Stimulated activated CD4-positive, alpha-beta T cell treated with anti-CD3 and anti-CD28 coated beads, Interleukin-12 subunit alpha, Interleukin-12 subunit beta, amount 100 ng/mL, for 24 hours (primary cell): ENCODE measurements around the gene PRDM16.

Experiments used
- DNase-seq, 2 experiments: peaks; one replicate each; pipeline ENCODE4 v3.0.0-alpha.2; 2020; ENCODE audit warnings: low read depth in 2 of 2

The PRDM16 gene

DNA sequence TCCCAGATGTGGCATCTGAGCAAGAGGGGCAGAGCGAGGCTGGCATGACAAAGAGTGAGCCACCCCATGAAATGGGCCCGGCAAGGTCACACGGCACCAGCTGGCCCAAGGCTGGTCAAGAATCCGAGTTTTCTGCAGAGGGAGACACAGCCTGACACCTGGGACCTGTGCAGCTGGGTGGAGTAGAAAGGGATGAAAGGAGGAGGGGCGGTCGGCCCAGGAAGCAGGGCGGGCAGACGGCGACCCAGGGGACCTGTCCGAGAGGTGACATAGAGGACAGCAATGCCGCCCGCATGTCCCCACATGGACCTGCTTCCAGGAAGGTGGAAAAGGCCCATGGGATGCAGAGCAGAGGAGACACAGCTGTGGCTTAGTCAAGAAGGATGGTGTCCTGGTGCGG, 137.7 kb downstream of the PRDM16 start:
- no peak for DNase-seq

DNA sequence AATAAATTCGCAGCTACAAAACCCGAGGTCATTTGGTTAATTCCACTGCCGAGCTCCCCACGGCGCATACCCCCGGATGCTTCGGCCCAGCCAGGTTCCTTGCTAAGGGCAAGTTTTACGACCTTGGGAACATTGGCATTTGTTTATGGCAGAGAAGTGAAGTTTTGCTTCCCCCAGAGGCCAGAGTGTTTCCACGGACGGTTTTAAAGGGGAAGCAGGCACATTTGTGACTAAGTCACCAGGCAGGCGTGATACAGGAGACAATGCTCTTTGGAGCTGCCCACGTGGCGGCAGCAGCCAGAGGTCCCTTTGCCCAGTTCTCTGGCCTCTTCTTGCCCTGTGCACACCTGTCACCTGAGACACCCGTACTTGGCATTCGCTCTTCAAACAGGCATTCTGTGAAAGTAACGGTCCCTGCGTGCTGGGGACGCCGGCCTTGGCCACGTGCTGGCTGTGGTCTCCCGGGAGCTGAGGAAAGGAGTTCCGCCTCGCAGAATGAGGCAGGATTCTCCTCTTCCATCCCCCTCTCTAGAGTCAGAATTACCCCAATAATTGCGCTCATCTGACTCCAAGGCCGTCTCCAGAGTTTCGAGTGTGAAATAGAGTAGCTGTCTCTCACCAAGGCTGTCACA, 138.3 kb downstream of the PRDM16 start:
- DNase-seq = no peak

DNA sequence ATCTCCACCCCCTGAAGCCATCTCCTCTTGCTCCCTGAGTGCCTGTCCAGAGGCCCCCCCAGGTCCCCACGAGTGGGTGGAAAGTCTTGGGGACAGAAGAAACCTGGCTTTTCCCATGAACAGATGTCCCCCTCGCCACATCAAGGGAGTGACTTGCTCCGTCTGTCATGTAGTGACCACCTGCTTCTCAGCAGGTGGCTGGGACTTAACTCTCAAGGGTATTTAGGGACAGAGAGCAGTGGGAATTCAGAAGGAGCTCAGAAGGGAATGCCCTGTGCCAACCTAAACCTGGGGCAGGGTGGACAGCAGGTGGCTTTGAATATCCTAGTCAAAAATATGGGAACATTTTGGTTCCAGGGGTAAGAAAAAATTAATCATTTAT, 139.8 kb downstream of the PRDM16 start:
- no peak for DNase-seq

DNA sequence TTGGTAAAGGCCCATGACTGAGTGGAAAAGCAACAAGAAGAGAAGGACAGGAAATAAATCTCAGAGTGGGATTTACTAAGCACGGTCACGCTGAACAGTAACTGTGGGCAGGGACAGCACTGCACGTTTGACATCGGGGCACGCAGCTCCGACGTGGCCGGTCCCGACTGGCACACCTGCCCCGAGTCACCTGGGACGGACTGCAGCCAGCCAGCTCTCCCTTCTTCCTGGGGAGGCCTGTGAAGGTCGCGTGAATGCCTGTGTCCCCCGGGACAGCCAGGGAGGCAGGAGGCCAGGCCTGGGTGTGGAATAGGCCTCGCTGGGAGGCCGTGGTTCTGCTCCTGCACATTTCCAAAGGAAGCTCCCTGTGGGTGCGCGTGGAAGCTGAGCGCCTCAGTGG, 140.2 kb downstream of the PRDM16 start:
- no peak for DNase-seq

DNA sequence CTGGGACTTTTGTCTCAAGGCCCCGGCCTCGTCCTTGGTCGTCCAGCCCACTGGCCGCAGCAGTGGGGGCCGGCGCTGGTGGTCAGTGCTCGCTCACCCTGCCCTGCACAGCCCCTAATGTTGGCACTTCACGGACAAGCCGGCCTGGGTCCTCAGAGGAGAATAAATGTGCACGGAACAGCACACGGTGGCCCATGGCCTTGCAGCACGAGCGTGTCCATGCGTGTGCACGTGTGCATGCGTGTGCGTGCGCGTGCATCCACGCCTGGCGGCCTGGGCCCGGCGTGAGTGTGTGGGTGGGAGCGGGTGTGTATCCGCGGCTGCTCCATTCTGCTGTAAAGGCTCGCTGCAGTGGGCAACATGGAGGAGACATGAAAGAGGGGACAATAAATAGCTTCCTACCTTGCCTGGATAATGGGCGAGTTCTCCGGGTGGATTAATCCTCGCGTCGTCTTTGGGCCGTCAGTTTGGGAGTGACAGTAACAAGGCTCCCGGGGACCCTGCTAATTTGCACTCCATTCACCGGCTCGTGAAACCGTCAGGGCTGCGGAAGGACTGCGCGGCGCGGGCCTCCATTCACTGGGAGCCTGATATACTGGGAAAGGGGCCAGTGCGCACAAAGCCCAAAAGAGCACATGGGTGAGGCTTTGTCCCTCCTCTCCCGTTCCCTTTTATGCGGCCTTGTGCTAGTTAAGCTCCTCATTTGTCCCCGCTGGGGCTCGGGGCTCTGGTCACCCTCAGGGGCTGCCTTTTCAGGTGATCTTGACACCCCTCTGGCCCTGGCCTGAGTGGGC, 142.8 kb downstream of the PRDM16 start:
- DNase-seq = no peak

DNA sequence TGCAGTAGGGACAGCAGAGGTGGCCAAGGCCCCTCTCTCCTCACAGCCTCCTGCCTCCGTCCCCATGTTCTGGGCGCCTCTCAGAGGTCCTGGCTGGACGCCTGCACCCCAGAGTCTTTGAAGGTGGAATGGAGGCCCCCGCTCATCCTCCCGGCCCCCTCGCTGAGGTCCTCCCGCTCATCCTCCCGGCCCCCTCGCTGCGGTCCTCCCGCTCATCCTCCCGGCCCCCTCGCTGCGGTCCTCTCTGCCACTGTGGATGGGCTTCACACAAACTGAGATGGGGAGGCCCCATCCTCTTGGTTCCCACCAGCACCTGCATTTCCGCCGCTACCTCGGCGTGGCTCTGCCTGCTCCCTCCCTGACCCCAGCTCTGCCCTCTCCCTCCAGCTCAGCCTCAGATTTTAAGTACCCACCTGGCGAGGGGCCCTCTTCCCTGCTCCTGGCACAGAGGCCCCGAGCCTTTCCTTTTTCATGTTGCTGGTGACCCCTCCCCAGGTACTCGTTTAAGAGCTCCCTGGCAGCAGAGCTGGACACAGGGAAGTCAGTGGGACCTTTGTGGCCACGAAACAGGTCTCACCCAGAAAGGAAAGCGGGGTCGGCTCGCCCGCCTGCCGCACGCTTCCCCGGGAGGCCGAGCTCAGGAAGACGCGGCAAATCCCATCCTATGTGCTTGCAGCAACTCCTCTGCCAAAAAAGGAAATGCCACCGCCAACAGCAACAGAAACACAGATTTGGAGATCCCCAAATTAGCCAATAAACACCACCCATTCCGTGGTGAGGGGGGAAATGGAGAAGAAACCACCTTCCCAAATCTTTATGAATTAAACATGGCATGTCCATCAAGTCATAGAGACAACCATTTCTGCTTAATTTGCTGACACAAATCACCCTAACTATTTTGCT, 143.7 kb downstream of the PRDM16 start:
- DNase-seq = no peak

DNA sequence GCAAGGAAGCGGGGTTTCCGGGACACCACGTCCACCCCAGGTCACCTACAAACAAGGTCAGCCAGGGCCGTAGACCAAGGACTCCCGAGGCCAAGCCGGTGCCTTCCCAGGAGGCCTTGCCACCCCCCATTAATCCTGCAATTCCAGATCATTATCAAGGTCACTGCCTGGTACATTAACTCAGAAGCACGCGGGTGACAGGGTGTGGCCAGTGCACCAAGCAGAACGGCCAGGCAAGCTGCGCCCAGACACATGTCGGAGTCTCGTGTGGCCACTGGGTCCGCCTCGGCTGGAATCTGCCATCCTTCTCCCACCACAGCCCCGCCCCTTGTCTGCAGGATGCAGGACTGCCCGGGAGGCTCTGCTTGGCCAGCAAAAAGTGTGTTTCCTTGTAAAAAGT, 144.7 kb downstream of the PRDM16 start:
- DNase-seq = no peak

DNA sequence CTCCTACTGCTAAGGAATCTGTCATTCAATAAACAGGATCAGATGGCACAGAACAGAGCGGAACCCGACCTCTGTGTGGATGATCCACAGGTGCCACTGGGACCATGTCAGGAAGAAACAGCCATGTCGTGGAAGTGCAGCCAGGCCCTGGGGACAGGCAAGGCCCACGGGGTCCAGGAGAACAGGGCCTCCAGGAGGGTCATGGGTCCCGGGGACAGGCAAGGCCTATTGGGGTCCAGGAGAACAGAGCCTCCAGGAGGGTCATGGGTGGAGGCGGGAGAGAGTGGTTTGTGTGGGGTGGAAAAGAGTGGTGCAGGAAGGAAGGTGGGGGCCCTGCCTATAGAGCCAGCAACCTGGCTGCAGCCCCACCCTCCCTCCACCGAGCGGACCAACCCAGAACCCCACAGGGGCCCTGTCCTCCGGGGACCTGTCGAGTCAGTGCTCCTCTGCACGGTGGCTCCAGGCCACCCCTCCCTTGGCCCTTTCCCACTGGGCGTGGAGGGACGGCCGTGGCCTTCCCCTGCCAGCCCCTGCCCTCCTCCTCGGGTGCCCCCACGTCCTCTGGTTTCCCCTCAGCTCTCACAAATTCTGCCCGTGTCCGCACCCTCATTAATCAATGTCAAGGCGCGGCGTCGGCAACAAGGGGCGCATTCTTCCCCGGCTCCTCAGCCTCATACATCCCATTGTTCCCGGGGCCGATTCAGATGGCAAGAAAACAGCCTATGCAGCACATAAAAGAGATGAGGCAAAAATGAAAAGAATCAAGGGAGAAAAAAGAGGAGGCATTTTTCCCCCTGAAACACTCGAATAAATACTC, 146.4 kb downstream of the PRDM16 start:
- no peak for DNase-seq

DNA sequence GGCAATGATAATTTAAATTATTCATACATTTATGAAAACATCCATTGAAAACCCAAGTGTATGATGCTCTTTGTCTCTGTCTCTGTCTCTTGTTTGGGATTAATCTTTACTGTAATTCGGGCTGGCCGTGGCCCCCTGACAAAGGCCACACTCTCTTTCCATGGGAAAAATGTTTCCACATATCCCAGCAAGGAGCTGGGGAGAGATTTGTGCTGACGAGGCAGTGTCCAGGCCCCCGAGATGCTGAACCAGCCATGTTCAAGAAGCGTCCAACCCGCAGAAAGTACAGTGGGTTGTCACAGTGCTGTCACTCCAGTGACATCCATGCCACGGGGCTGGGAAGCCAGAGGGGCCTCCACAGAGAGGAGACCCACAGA, 147.0 kb downstream of the PRDM16 start:
- DNase-seq = no peak

DNA sequence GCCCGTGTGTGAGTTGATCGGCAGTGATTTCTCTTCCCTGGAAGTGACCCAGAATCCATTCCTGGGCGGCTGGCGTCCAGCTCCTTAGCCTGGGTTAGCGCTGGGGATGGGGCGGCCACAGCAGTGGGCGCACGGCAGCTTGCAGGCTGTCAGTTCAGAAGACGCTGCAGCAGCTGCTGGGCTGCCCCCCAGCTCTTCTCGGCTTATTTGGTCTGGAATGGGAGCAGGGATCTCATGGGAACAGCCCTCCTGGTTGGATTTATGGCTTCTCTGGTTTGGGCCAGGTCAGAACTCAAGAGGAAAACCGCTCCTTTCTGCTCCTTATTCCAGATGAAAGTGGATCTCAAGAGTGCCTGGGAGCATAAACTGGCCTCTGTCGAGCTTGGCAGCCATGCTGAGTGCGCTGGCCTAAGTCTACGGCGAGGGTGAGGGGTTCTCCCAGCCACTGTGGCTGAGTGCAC, 148.2 kb downstream of the PRDM16 start:
- DNase-seq = no peak

DNA sequence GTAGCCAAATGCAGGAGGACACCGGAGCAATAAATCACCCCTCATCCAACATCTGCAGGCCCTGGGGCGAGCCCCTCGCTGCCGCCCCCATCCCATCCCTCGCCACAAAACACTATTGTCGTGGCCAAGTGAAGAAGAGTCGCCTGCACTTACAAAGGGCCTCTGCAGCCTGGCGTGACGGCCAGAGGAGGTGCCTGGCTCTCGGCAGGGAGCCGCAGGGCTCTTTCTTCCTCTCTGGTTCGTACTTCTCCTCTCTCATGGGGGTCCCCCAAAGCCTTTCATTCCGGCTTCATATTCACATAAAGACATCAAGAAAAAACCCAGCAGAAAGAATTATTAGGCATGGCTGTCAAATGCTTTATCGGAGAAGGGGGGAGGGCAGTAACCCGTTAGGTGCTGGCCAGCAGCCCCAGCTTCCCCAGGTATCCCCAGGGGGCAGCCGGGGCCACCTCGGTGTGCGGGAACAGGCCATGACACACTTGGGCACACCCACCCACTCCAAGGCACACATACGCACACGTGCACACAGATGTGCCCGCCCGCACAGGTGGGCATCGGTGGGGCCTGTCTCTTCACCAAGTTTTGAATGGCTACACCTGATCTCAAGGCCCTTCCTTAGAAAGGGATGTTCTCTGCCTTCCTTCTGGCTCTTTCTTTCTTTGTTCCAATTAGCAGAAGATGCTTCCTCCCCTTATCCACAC, 149.1 kb downstream of the PRDM16 start:
- no peak for DNase-seq

DNA sequence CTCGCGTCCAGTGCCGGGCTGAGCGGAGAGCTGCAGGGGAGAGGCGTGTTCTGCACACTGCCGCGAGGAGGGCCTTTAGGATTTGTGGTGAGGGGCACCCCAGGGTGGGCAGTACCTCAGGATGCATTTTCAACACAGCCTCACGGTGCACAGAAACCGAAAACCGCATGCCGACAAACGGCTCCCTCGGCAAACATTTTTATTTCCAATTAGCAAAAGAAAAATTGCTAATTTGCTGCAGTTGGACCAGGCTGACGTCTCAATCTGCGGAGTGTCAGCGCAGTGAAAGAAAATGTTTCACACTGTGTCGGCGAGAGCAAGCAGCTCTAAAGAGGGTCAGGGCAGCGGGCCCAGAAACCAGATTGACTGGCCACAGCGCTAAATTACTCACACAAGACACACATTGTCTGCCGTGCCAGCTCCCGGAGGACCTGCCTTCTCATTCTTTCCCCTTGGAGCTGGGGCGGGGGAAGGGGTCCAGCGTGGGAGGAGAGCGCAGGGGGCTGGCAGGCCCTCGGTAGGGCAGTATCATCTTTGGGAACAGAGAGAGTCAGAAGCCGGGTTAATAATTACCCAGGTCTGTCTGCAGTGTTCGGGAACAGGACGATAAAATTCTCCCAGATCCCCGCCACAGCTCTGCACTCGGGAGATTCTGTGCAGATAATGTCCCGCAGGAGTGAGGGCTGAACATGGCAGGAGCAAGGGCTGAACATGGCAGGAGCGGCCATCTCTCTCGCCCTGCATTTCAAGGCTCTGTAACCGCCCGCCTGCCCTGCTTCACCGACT, 150.2 kb downstream of the PRDM16 start:
- DNase-seq = no peak

DNA sequence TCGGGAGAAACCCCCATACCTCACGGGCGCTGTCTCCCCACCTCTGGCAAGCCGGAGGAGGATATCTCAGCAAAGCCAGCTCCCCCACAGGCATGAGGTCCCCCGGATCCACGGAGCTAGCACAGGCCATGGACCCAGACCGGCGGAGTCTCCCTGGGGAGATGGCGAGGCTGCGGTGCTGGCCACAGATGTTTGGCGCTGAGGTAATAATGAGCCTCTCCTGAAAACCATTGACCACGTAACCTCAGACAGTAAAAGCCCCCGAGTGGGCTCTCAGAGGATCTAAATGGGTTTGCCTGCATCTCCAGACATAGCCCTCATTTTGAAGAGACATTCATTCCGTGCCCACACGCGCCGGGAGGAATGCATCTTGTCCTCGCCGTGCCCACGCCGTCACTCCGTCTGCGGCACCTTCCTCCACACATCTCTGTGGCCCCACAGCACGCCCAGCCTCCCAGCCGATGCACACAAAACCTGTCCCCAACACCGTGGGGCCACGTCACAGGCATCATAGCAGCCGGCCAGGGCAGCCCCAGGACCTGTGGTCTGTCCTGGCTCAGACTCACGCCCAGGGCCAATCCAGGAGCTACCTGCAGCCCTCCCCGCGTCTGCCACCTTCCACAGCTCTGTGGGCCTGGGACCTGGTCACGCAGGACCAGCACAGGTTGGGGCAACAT, 150.9 kb downstream of the PRDM16 start:
- DNase-seq = no peak

DNA sequence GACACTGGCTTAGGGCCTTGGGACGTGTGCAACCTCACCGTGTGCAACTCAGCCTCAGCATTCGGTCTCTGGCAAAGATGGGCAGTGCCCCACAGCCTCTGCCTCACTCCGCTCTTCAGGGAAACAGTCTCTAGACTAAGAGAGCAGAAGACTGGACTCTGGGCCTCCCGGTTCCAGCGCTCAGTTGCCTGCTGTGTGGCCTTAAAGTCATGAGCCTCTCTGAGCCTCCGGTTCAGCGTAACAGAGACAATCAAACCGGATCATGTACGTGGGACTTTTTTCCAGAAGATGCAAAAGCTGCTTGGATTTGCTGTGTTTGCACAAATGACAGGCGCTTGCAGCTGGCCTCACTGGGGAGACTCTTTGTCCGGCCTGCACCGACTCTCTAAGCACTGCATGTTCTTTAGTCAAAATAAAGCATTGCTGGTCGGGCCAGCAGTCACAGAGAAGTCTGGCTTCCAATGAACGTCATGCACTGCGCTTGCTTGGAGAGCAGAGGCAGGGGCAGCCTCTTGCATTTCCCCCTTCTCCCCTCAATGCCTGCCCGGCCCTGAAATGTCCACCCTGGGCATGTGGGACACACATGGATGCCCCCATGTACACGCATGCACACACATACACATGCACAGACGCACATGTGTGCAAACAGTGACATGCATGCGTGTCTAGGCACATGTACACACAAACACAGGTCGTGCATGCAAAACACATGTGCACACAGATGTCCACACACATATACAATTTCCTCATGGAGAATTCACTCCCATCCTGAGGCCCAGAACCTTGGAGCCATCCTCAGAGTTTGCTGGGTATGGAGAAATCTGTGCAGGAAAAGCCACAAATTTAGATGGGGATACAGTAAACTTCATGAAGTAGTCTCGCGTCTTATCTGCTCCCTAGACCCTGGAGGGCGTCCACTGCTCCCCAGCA, 152.4 kb downstream of the PRDM16 start:
- DNase-seq = no peak

DNA sequence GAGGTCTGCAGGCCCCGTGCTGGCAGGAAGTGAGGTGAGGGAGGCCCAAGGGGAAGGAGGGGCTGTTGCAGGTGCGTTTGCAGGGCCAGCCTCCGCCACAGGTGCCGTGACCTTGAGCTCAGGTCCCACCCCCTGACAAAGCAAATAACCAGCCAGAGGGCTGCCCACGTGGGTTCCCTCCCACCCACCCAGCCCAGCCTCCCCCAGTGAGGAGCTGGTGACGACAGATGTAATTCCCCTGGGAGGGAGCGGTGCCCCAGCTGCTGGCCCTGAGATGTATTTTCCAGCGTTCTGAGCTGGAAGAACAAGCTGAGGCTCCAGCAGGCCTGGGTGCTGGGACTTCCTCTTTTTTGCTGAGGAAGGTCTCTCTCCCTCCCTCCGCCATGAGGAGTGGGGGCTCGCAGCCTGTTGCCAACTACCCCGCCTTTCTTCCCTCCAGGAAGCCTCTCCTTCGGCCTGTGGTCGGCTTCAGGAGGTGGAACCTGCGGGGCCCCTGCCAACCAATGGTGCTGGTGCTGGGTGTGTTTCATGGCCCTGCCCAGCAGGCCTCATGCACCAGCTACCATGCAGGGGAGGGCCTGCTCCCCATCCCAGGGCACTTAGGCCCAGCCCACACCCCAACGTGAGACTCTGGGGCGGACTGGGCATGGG, 153.2 kb downstream of the PRDM16 start:
- no peak for DNase-seq

DNA sequence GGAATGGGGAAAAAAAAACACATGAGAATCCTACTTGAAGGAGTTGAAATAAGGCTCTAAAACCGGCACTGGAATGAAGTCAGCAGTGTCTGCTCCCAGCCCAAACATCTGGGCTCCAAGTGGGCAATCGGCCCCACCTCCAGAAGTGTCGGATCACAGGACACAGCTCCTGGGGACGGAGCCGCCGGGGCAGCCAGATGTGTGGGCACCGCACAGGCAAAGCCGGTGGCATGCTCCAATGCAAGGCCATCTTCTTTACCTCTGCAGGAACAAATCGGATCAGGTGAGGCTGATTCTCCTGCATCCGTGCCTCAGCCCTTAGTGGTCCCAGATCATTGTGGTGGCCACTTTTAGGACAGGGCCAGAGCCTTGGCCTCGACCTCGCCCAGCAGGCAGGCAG, 156.7 kb downstream of the PRDM16 start:
- DNase-seq = no peak

DNA sequence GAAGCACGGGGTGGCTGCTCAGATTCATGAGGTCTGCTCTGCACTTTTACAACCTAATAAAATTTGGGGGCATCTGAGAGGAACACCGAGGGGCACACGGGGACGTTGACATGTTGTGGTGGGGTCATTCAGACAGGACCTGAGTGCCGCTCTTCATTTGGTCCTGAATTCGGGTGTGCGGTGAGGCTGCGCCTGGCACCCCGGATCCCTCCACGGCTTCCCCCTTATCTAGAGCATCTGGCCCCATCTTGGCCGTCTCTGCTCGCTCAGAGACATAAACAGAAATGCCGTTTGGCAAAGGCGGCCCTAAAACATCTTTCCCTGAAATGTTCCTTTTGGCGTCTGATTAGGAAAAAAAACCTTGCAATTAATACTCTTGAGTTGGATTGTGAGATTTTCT, 157.2 kb downstream of the PRDM16 start:
- no peak for DNase-seq
